CD4-positive, alpha-beta T cell treated with Interleukin-15 for 4 hours (primary cell): ENCODE results near the gene MOK.

Experiments used
- DNase-seq: peaks from one replicate; pipeline ENCODE4 v3.0.0-alpha.2; 2020; ENCODE audit warnings: low spot score

Gene MOK

GRCh38 chr14:102283631-102284129 lies 21.3 kb downstream of the MOK start:
- DNase-seq: no peak

DNA sequence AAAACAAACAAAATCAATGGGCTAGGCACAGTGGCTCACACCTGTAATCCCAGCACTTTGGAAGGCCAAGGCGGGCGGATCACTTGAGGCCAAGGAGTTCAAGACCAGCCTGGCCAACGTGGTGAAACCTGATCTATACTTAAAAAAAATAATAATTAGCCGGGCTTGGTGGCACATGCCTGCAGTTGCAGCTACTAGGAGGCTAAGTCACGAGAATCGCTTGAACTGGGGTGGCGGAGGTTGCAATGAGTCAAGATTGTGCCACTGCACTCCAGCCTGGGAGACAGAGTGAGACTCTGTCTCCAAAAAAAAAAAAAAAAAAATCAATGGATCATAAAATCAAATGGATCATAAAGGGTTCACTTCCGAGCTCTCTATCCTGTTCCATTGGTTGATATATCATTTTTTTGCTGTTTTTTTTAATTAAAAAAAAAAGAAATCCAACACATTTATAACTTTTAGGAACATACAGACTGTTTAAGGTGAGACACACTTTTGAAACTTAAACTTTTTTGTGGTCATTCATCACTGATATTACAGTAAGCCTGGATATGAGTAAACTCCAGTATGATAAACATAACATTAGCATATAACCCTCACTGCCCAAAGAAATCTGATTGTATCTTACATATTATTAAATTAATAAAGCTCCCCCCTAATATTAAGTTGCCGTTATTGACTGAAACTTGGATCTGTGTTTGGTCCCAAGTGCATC lies 22.1 kb downstream of the MOK start:
- no peak for DNase-seq

DNA sequence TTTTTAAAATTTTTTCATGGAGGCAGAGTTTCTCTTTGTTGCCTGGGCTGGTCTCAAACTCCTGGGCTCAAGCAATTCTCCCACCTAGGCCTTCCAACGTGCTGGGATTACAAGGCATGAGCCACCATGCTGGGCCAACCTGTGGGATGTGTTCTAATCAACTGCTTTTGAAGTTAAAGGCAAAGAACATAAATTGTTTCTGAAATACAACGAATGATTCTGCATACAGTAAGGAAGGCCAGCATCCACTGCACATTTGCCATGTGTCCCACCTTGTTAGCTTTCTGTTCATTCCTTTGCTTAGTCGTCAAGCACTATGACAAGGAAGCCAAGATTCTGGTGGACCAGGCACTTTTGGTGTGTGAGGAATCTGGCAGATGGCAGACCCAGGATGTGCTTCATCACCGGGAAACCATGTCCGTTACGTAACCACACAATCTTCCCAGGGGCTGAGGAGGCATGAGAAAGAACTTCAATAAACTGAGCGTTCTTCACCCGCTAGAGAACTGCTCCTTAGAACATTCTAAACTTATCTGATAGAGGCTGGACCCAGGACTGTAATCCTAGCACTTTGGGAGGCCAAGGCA lies 24.5 kb downstream of the MOK start:
- no peak for DNase-seq

DNA sequence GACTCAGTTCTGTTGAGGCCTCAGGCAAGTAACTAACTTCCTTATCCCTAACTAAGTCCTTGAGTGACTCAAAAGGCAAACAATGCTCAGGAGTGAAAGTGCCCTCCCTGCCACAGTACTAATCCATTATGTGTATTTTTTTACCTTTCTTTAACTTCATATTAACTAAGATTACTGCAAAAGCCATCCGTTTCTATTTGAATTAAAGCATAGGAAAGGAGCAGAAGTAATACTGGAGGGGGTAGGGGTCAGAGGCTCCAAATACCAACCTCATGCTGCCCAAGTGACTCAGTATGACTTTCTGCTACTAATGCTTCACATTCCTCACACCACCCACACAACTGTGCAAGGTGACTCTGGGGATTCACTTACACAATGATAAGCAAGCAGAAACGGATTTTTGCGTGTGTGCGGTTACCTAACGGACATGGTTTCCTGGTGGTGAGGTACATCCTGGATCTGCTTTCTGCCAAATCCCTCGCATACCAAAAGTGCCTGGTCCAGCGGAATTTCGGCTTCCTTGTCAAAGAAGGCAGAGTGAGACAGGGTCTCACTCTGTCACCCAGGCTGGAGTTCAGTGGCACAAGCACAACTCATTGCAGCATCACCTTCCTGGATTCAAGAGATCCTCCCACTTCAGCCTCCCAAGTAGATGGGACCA lies 25.1 kb downstream of the MOK start:
- DNase-seq: no peak

GRCh38 chr14:102279282-102279681 lies 25.7 kb downstream of the MOK start:
- DNase-seq: no peak

DNA sequence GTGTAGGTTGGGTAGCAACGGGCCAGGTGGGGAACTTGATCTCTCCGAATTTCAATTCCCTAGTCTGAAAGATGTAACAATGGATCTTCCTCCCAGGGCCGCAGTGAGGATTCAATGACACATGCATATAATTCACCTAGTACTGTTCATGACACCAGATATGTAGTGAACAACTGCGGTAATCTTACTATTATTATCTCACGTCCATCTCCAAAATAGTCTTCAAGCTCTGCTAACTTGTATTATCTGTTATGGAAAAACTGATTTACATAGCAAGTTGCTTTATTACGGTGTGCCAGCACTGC lies 26.4 kb downstream of the MOK start:
- no peak for DNase-seq

GRCh38 chr14:102277874-102278630 lies 26.9 kb downstream of the MOK start:
- DNase-seq: no peak

GRCh38 chr14:102275866-102276265 lies 29.1 kb downstream of the MOK start:
- DNase-seq: no peak

DNA sequence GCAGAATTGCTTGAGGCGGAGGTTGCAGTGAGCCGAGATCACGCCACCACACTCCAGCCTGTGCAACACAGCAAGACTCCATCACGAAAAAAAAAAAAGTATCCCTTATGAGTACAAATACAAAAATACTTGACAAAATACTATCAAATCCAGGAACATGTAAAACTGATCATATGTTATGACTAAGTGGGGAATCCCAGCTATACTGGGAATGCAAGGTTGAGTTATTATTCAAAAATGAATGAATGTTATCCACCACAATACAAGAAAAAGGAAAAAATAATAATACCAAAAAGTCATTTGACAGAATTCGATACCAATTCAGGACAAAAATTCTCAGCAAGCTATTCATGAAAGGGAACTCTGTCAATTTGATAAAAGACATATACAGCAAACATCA lies 32.6 kb downstream of the MOK start:
- DNase-seq: no peak

- no peak for DNase-seq
These were observed 40.2 kb downstream of the MOK start for GRCh38 chr14:102264775-102265174.

- no peak for DNase-seq
These were observed 40.6 kb downstream of the MOK start for GRCh38 chr14:102264355-102264754.

GRCh38 chr14:102262929-102263462 lies 42.0 kb downstream of the MOK start:
- no peak for DNase-seq

DNA sequence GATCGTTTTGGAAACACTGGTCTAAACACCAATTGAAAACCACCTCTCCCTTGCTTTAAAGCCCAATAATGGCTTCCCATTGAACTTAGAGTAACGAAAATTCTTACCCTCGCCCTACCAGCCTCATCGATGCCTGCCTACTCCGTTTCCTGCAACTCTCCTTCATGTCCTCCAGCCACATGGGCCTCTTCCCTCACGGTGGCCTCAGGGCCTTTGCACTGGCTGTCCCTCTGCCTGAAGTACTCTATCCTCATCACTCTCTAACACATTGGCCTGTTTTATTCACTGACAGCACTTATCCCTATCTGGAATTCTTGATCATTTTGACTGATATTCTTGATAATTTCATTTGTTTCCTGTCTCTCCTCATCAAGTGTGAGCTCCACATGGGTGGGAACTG lies 46.8 kb downstream of the MOK start:
- no peak for DNase-seq

GRCh38 chr14:102256716-102257115 lies 48.2 kb downstream of the MOK start:
- no peak for DNase-seq

DNA sequence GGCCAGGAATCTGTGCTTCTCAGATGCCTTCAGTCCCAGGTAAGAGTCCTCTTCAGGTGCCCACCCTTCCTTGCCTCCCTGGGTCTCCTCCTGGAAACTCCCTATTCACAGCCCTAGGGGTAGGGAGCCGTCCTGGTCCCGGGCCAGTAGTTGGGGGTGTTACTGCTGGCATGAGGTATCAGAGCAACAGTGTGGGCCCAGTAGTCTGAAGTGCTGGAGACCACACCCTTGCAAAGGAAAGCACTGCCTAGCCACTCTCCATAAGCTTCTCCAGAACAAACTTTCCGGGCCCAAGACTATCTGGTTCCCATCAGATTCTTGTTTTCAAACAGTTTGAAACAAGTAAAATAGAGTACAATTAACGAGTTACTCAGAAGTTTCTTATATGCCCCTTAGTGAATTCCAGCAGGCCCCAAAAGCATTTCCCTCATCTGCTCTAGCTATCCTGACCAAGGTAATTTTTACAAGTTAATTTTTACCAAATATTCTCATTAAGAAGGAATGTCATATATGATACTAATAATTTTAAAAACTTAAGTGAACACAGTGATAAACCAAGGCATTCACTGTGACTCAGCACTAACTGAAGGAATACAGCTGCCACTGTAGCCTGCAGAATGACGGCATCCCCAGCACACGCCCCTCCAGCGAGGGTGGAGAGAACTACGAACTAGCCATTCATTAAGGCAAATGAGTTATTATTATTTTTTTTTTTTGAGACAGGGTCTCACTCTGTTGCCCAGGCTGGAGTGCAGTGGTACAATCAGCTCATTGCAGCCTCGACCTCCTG lies 49.4 kb downstream of the MOK start:
- no peak for DNase-seq

- DNase-seq: no peak
These were observed 51.8 kb downstream of the MOK start for GRCh38 chr14:102252834-102253801.

- no peak for DNase-seq
These were observed 53.8 kb downstream of the MOK start for GRCh38 chr14:102251161-102251560.

DNA sequence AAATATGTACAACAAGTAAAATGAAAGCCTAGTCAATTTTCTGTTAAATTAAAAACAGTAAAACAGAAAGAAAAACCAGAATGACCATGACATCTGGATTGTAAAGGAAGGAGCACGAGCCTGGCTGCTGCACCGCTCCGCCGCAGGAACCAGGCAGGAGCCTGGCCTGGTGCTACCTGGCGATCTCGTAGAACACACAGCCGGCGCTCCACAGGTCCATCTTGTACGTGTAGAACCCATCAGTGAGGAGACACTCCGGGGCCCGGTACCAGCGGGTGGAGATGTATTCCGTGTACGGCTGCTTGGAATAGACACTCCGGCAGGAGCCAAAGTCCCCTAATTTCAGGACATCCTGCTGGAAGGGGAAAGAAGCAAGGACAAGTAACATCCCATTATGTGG lies 54.3 kb downstream of the MOK start:
- no peak for DNase-seq

- DNase-seq: no peak
These were observed 55.0 kb downstream of the MOK start for GRCh38 chr14:102249981-102250380.

GRCh38 chr14:102249041-102249440 lies 55.9 kb downstream of the MOK start:
- no peak for DNase-seq

GRCh38 chr14:102248121-102248520 lies 56.8 kb downstream of the MOK start:
- DNase-seq: no peak
